ENCODE data around the gene DDAH1. TPM values are rescaled to one million over a fixed set of nuclear protein-coding genes. Genes with fewer than 3 reads are reported as not detected.

Gene DDAH1
- total and polyA plus RNA-seq, 2 of the 8 experiments (the other 6 are each of a cell fraction or from before 2014, with no cell fraction given): 22.8 to 54.5 TPM

DNA sequence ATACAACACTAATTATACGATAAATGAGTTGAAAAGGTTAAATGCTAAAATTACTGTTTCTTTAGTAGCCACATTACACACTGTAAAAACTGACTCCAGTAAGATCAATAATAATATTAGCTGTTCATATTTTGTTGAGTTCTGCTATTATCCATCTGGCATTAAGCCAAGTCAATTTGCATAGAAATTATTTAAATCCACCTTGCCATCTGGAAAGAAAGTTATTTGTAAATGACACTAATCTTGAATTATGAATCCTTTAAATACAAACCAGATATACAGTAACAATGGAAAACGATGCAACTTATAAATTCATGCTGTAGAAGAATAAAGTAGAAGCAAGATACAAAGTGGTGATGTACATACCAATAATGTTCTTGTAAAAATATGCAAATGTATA is 107.1 kb downstream of the DDAH1 start:
- CTCF ChIA-PET (ENCODE audit: partially characterized antibody): interaction anchor here (0.6 kb wide), 1 partner anchor 12 kb away, joined by 5 read pairs; no protein-coding TSS in a partner anchor
- H3K27ac ChIP-seq (ENCODE audit: low read depth, low read length): no peak overlapping the region
- TF ChIP-seq SUZ12 (IDR thresholded peaks at IDR 0.05; ENCODE audit: low read length) (no peak), TCF12 (IDR thresholded peaks at IDR 0.05; ENCODE audit: low read depth, low read length) (no peak), KDM4A (IDR thresholded peaks at IDR 0.05; ENCODE audit: low read depth, low read length, severe bottlenecking) (no peak), NRF1 (IDR thresholded peaks at IDR 0.05; ENCODE audit: low read depth, low read length) (no peak), SIN3A (conservative IDR thresholded peaks at IDR 0.05 in 1 of 2, IDR thresholded peaks at IDR 0.05 in 1 of 2; ENCODE audit: low read depth in 1 of 2, low read length in 2 of 2) (no peak), SP4 (IDR thresholded peaks at IDR 0.05; ENCODE audit: low read length) (no peak), CHD1 (IDR thresholded peaks at IDR 0.05; ENCODE audit: low read depth, low read length) (no peak), FOSL1 (IDR thresholded peaks at IDR 0.05; ENCODE audit: insufficient read depth, low read depth, low read length) (no peak), SIX5 (IDR thresholded peaks at IDR 0.05; ENCODE audit: low read depth, low read length) (no peak), TBP (IDR thresholded peaks at IDR 0.05; ENCODE audit: low read depth, low read length) (no peak)
- TF ChIP-seq, protein P1, sequence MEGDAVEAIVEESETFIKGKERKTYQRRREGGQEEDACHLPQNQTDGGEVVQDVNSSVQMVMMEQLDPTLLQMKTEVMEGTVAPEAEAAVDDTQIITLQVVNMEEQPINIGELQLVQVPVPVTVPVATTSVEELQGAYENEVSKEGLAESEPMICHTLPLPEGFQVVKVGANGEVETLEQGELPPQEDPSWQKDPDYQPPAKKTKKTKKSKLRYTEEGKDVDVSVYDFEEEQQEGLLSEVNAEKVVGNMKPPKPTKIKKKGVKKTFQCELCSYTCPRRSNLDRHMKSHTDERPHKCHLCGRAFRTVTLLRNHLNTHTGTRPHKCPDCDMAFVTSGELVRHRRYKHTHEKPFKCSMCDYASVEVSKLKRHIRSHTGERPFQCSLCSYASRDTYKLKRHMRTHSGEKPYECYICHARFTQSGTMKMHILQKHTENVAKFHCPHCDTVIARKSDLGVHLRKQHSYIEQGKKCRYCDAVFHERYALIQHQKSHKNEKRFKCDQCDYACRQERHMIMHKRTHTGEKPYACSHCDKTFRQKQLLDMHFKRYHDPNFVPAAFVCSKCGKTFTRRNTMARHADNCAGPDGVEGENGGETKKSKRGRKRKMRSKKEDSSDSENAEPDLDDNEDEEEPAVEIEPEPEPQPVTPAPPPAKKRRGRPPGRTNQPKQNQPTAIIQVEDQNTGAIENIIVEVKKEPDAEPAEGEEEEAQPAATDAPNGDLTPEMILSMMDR (IDR thresholded peaks at IDR 0.05; ENCODE audit: control extremely low read depth in 1 of 3, insufficient read depth in 1 of 3, low read depth in 1 of 3, low read length in 3 of 3): no peak
- TF ChIP-seq, protein P2, sequence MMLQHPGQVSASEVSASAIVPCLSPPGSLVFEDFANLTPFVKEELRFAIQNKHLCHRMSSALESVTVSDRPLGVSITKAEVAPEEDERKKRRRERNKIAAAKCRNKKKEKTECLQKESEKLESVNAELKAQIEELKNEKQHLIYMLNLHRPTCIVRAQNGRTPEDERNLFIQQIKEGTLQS (IDR thresholded peaks at IDR 0.05; ENCODE audit: insufficient read depth, low read depth, low read length): no peak

More for the DNA sequence above, 107.1 kb downstream of the DDAH1 start:
- no peaks in the 10 kb centered on the region for H3K36me3 ChIP-seq (ENCODE audit: control insufficient read depth in 2 of 4, insufficient read depth in 4 of 4, low read length in 3 of 4)
- no peak overlapping the region for H3K18ac ChIP-seq (ENCODE audit: extremely low read depth, low read length)
- WGBS, 2 experiments (ENCODE audit: extremely low coverage in 1 of 2, insufficient coverage in 1 of 2, insufficient read length in 1 of 2, insufficient replicate concordance in 2 of 2, low coverage in 1 of 2, low lambda C conversion rate in 2 of 2, missing lambda C conversion rate in 1 of 2): 66% methylated on average over 2 of the region's 2 CpGs; no CpG with 5 or more reads in 1 of the 2 experiments
- H3K27me3 ChIP-seq (replicated peaks in 1 of 4; ENCODE audit: control insufficient read depth in 3 of 4, extremely low read depth in 1 of 4, insufficient read depth in 3 of 4, low read length in 3 of 4): no peaks in the 10 kb centered on the region
- H2BK12ac ChIP-seq (ENCODE audit: low read depth, low read length): no peak overlapping the region
- H3K4me2 ChIP-seq (ENCODE audit: insufficient read depth in 1 of 2, low read depth in 2 of 2, low read length in 2 of 2): no peak overlapping the region
- H2AK5ac ChIP-seq (ENCODE audit: low read depth, low read length): no peak overlapping the region
- H4K20me1 ChIP-seq (replicated peaks in 1 of 2; ENCODE audit: control insufficient read depth in 1 of 2, insufficient read depth in 2 of 2, low read length in 2 of 2): no peaks in the 10 kb centered on the region
- DNase-seq (ENCODE audit: low read depth in 1 of 2, low spot score in 2 of 2) (no peak), FAIRE-seq (no peak)
- H2BK15ac ChIP-seq (ENCODE audit: low read length): no peak overlapping the region
- H3K9me3 ChIP-seq (ENCODE audit: insufficient read depth in 2 of 2, low read depth in 1 of 2, low read length in 1 of 2): no peaks in the 10 kb centered on the region
- no peak overlapping the region for H2AFZ ChIP-seq (ENCODE audit: low read length)
- H3K9ac ChIP-seq (replicated peaks in 1 of 4; ENCODE audit: extremely low read depth in 1 of 4, low read depth in 3 of 4, low read length in 3 of 4): no peak overlapping the region
- no peaks in the 10 kb centered on the region for H3K79me1 ChIP-seq (ENCODE audit: low read depth, low read length)
- H3K56ac ChIP-seq (replicated peaks; ENCODE audit: insufficient read length, low read depth, low read length): no peak overlapping the region
- no peak overlapping the region for H3K14ac ChIP-seq (ENCODE audit: insufficient read length)
- POLR2A ChIA-PET (ENCODE audit: partially characterized antibody): no interaction called here
- no peak overlapping the region for H3K4me3 ChIP-seq (ENCODE audit: extremely low read depth in 1 of 4, insufficient read depth in 2 of 4, low read depth in 3 of 4, low read length in 4 of 4)
- H2BK20ac ChIP-seq (ENCODE audit: low read length): no peak overlapping the region
- H4K5ac ChIP-seq (ENCODE audit: insufficient read length, low read depth, low read length): no peak overlapping the region
- no peaks in the 10 kb centered on the region for H3K4me1 ChIP-seq (replicated peaks in 1 of 4; ENCODE audit: control insufficient read depth in 3 of 4, insufficient read depth in 4 of 4, low read length in 3 of 4)
- no peak overlapping the region for H4K91ac ChIP-seq (replicated peaks; ENCODE audit: insufficient read length, low read length)
- no peak overlapping the region for H2BK120ac ChIP-seq (replicated peaks; ENCODE audit: low read depth, low read length)
- H3K23me2 ChIP-seq (ENCODE audit: low read depth, low read length): no peaks in the 10 kb centered on the region
- no peak overlapping the region for H3K4ac ChIP-seq (replicated peaks; ENCODE audit: insufficient read length, low read depth, low read length)
- no peak overlapping the region for H4K8ac ChIP-seq (ENCODE audit: extremely low read depth, insufficient read depth, low read length)
- no peak overlapping the region for H3K23ac ChIP-seq (ENCODE audit: insufficient read length)
- no peaks in the 10 kb centered on the region for H3K79me2 ChIP-seq (ENCODE audit: control insufficient read depth in 1 of 2, insufficient read depth in 2 of 2, low read length in 2 of 2)
- H2BK5ac ChIP-seq (ENCODE audit: low read depth, low read length): no peak overlapping the region
